Measurements from ENCODE around the gene VGLL3.

DNA sequence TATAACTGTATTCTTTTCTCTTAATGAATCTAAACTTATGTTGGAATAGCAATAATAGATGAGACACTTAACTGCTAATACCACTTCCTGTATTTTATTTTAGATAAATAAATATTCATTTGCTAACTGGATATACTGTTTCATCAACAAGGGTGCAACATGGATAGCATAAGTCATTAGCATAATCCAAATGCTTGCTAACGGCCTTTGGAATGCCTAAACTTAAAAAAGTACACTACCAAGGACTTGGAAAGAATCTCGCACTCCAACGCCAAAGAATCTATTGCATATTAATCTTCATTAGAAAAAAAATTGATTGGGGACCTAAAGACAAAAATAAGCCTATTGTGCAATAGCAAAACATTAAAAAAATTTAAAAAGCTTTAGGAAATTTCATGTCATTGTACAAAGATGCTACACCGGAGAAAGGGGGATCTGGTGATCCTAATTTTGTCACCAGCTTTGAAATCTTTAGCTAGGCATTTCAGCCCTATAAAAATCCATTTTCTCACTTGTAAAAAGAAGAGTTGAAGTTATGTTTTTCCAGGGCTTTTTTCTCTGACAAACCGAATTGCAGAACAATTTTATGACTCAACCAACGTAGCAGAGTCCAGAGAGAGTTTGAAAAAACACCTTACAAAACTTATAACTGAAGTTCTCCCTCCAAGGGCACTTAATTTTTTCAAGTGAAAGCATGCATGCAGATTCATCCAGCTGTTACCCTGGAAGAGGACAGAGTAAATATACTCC lies 4.1 kb downstream of the VGLL3 start:
- TF ChIP-seq CTCF (IDR thresholded peaks at IDR 0.05), result no peak
- no peak for TF ChIP-seq POLR2A (IDR thresholded peaks at IDR 0.05; ENCODE audit: low read depth)
- peak in 1 of 2 donors; percentile 34 for TF ChIP-seq POLR2AphosphoS5 (IDR thresholded peaks at IDR 0.05)
- no peak for TF ChIP-seq EP300 (IDR thresholded peaks at IDR 0.05)
